Measurements from ENCODE around the gene NHERF2. TPM values are rescaled to one million over a fixed set of nuclear protein-coding genes. Genes with fewer than 3 reads are reported as not detected.

Gene NHERF2
- total and polyA plus RNA-seq, 12 donors, result 94.3 to 640 (median 183) TPM

DNA sequence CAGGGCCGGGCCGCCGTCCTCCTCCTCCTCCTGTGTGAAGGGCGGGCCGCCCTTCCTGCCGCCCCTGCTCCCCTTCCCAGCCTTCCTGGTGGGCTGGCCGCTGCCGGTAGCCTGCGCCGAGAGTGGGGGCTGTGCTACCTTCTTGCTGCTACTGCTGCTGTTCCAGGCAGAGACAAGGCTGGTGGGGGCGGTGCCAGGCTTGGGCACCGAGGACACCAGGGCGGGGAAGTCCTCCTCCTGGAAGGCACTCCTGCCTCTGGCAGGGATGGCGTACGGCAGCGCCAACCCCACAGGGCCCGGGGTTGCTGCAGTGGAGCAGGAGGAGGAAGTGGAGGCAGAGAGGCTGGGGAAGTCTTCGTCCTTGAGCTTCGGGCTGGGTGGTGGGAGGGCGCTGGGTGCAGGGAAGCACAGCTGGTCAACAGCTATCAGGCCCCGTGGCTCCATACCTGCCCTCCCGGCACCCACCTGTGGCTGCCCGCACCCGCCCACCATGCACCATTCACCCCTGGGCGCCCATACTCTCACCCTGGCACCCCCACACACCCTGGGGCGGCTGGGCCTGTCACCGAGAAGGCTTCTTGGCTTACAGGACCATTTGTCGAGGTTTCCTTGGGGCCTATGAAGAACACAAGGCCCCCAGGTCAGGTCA is 26.7 kb upstream of the NHERF2 start:
- TF ChIP-seq, protein P1, sequence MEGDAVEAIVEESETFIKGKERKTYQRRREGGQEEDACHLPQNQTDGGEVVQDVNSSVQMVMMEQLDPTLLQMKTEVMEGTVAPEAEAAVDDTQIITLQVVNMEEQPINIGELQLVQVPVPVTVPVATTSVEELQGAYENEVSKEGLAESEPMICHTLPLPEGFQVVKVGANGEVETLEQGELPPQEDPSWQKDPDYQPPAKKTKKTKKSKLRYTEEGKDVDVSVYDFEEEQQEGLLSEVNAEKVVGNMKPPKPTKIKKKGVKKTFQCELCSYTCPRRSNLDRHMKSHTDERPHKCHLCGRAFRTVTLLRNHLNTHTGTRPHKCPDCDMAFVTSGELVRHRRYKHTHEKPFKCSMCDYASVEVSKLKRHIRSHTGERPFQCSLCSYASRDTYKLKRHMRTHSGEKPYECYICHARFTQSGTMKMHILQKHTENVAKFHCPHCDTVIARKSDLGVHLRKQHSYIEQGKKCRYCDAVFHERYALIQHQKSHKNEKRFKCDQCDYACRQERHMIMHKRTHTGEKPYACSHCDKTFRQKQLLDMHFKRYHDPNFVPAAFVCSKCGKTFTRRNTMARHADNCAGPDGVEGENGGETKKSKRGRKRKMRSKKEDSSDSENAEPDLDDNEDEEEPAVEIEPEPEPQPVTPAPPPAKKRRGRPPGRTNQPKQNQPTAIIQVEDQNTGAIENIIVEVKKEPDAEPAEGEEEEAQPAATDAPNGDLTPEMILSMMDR (IDR thresholded peaks at IDR 0.05), result no peak
- intact Hi-C loops (cut with DNase I), result loop anchor here in 2 of 10 donors (5.0 to 10.0 kb wide), 2 partner anchors 142 to 145 kb away; partner anchors contain the start of gene RAB26 (in 1 of the 2)
- Histone ChIP-seq H3K4me1 (peaks cover 11 to 25% (median 15%) of the 10 kb centered on the region in 9 donors), H3K27me3 (no peaks in the 10 kb centered on the region), H3K36me3 (peaks cover 16 to 75% (median 63%) of the 10 kb centered on the region in 9 donors), H3K4me3 (no peak overlapping the region), H3K9me3 (no peaks in the 10 kb centered on the region), H3K27ac (no peak overlapping the region)
- 86 to 89% methylated on average over 27 to 28 of the region's 28 CpGs for WGBS, 2 donors
- ATAC-seq, result no peak
- DNase-seq, result no peak

DNA sequence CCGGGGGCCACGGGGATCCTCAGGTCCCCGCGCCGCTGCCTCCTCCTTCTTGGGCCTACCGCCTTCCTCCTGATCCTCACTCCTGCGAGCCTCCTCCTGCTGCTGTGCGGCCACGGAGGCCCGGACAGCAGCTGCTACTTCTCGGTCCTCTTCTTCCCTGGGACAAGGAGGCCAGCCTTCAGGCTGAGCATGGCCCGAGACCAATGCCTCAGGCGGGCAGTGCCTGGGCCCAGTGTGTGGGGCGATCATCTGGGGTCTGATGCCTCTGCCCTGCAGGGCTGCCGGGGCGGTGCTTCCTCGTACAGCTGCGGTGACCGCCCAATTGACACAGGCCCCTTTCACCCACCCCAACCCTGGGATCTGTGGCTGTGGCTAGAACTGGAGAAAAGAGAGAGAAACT is 25.7 kb upstream of the NHERF2 start:
- Histone ChIP-seq H3K36me3 (peaks cover 16 to 78% (median 63%) of the 10 kb centered on the region in 9 donors), H3K4me1 (peaks cover 14 to 36% (median 23%) of the 10 kb centered on the region in 9 donors), H3K27ac (no peak overlapping the region), H3K4me3 (no peak overlapping the region), H3K27me3 (no peaks in the 10 kb centered on the region), H3K9me3 (no peaks in the 10 kb centered on the region)
- WGBS, 2 donors, result 95 to 96% methylated on average over 19 of the region's 19 CpGs
- DNase-seq, result no peak
- intact Hi-C loops (cut with DNase I), result loop anchor here in 2 of 10 donors (5.0 to 10.0 kb wide), 2 partner anchors 141 to 144 kb away; partner anchors contain the start of gene RAB26 (in 1 of the 2)
- ATAC-seq, result no peak
- TF ChIP-seq, protein P1 (IDR thresholded peaks at IDR 0.05), result no peak

DNA sequence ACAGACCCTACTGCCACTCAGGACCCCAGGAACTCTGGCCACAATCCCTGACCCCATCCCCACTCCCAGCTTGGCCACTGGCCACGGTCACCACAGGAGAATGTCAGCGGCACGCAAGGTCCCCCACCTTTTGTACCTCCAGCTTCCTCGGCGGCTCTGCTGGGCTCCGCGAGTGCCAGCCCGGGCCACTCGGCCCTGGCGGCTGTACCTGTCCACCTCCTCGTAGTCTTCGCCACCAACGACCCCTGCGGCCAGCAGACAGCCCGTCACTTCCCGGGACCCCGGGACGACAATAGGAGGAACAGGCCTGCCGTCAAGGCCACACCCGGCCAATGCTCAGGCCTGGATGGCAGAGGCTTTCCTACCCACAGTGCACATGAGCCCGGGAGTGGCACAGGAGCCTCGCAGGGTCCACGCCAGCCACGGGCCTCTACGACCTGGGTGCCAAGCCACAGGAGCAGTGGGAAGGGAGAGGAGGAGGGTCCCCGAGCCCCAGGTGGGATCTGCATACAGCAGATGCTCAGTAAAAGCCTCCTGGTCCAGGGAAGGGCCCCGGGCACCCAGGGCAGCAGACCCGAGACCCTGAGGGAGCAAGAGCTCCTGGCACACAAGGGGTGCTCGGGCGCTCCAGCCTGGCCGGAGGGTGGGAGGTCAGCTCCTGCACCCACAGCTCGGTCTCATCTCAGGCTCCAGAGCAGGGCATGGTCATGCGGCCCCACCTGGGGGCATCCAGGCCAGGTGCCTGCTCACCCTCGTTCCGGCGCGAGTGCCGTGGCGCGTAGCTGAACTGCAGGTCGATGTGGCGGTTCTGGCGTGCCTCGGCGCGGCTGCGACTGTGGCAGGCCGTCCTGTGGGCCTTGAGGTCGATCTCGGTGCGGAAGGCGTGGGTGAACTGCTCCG is 25.0 kb upstream of the NHERF2 start:
- ATAC-seq (no peak), DNase-seq (no peak)
- no peaks in the 10 kb centered on the region for H3K9me3 ChIP-seq
- TF ChIP-seq, protein P1 (IDR thresholded peaks at IDR 0.05), result no peak
- H3K36me3 ChIP-seq, result peaks cover 16 to 74% (median 62%) of the 10 kb centered on the region in 9 donors
- intact Hi-C loops (cut with DNase I), result loop anchor here in 2 of 10 donors (5.0 to 10.0 kb wide), 2 partner anchors 141 to 143 kb away; partner anchors contain the start of gene RAB26 (in 1 of the 2)
- peaks cover 14 to 40% (median 25%) of the 10 kb centered on the region in 9 donors for H3K4me1 ChIP-seq
- H3K27ac ChIP-seq, result no peak overlapping the region
- WGBS, 2 donors, result 95% methylated on average over 53 of the region's 53 CpGs
- H3K4me3 ChIP-seq, result no peak overlapping the region
- H3K27me3 ChIP-seq, result no peaks in the 10 kb centered on the region
